SK-N-SH (cell line): ENCODE measurements around the gene MBNL2.

Source experiments
- CHD2 ChIP-seq: fragments of 150-350 bp; IDR thresholded peaks from 2 replicates; pipeline ENCODE4 v1.6.1; 2018; ENCODE audit warnings: low read length; ENCODE audit not compliant: partially characterized antibody
- CTCF ChIP-seq: fragments of 200-600 bp; sonication (generic); IDR thresholded peaks from 2 replicates; pipeline ENCODE4 v1.6.1; 2017; ENCODE audit warnings: antibody characterized with exemption, mild to moderate bottlenecking, moderate library complexity
- EZH2phosphoT487 ChIP-seq: fragments of 200-600 bp; sonication (generic); IDR thresholded peaks from 2 replicates; pipeline ENCODE4 v1.6.1; 2017; ENCODE audit warnings: low read depth, mixed run types, mild to moderate bottlenecking, antibody characterized with exemption, moderate library complexity, borderline replicate concordance
- FOXM1 ChIP-seq: IDR thresholded peaks from 2 replicates; pipeline ENCODE4 v1.4.0; 2012; ENCODE audit warnings: low read depth, mild to moderate bottlenecking
- GABPA ChIP-seq: IDR thresholded peaks from 2 replicates; pipeline ENCODE4 v1.4.0; 2012; ENCODE audit warnings: low read depth, mild to moderate bottlenecking
- IRF3 ChIP-seq: fragments of 150-350 bp; IDR thresholded peaks from 2 replicates; pipeline ENCODE4 v1.6.1; 2016; ENCODE audit warnings: mild to moderate bottlenecking, low read depth, low read length
- MXI1 ChIP-seq: IDR thresholded peaks from 2 replicates; pipeline ENCODE4 v1.6.1; 2012; ENCODE audit warnings: mild to moderate bottlenecking, low read depth, low read length, improper control_type of control experiment
- NRF1 ChIP-seq: IDR thresholded peaks from 2 replicates; pipeline ENCODE4 v1.6.1; 2012; ENCODE audit warnings: low read depth, mild to moderate bottlenecking, low read length
- POLR2AphosphoS5 ChIP-seq: IDR thresholded peaks from 2 replicates; pipeline ENCODE4 v1.6.1; 2012; ENCODE audit warnings: low read depth, low read length
- REST ChIP-seq: IDR thresholded peaks from 2 replicates; pipeline ENCODE4 v1.6.1; 2012; ENCODE audit warnings: mild to moderate bottlenecking, low read depth, low read length, moderate library complexity
- RXRA ChIP-seq: IDR thresholded peaks from 2 replicates; pipeline ENCODE4 v1.4.0; 2012; ENCODE audit warnings: low read depth, mild to moderate bottlenecking, borderline replicate concordance
- SIN3A ChIP-seq: IDR thresholded peaks from 2 replicates; pipeline ENCODE4 v1.6.1; 2012; ENCODE audit warnings: low read depth, mild to moderate bottlenecking, low read length, moderate library complexity, borderline replicate concordance
- TCF12 ChIP-seq: IDR thresholded peaks from 2 replicates; pipeline ENCODE4 v1.4.0; 2012
- USF2 ChIP-seq: fragments of 150-350 bp; IDR thresholded peaks from 2 replicates; pipeline ENCODE4 v1.6.1; 2017; ENCODE audit warnings: antibody characterized with exemption, low read length, low read depth, borderline replicate concordance

GRCh38 chr13:97417698-97418097 lies 195.6 kb downstream of the MBNL2 start:
- TF ChIP-seq IRF3 (no peak), MXI1 (no peak), CTCF (no peak), POLR2AphosphoS5 (no peak), GABPA (no peak), NRF1 (no peak), CHD2 (no peak), FOXM1 (no peak), USF2 (no peak), REST (no peak), SIN3A (no peak), EZH2phosphoT487 (no peak), RXRA (no peak), TCF12 (no peak)
